HEK293 (cell line): ENCODE results near the gene MRS2.

Source experiments
- CTCF ChIA-PET: fragments of 350-600 bp; formaldehyde crosslinking; extraction: SDS; loops from one replicate; lab custom pipeline; 2021; ENCODE audit warnings: antibody characterized with exemption; lab: Yijun Ruan, JAX
- POLR2A ChIA-PET: fragments of 300-600 bp; formaldehyde crosslinking; extraction: SDS; loops from one replicate; lab custom pipeline; 2020; ENCODE audit warnings: antibody characterized with exemption, inconsistent platforms; lab: Yijun Ruan, JAX
- H3K27ac ChIP-seq: fragments of 200-500 bp; sonication (Bioruptor generic); 2 replicates; pipeline ENCODE4 v1.5.1; 2014; ENCODE audit warnings: low read depth, low read length, control low read depth, inconsistent platforms; ENCODE audit errors: extremely low read depth
- H3K36me3 ChIP-seq, 2 experiments: fragments of 200-500 bp in 1 of 2; sonication (Bioruptor generic) in 1 of 2; 1 replicate in 1 of 2; 2 replicates in 1 of 2; pipeline ENCODE4 v1.5.1; 2014 to 2017; ENCODE audit warnings: inconsistent platforms in 2 of 2, low read length in 2 of 2; ENCODE audit not compliant: control insufficient read depth in 2 of 2, insufficient read depth in 1 of 2
- H3K4me1 ChIP-seq: fragments of 200-500 bp; sonication (Bioruptor generic); 2 replicates; pipeline ENCODE4 v1.5.1; 2014; ENCODE audit warnings: mild to moderate bottlenecking, low read length, inconsistent platforms; ENCODE audit not compliant: control insufficient read depth, insufficient read depth
- H3K4me3 ChIP-seq: 2 replicates; pipeline ENCODE4 v1.5.1; 2011; ENCODE audit warnings: low read depth, mild to moderate bottlenecking, control low read depth, low read length, moderate library complexity
- H3K9me3 ChIP-seq: fragments of 200-500 bp; sonication (Bioruptor generic); 2 replicates; pipeline ENCODE4 v1.5.1; 2014; ENCODE audit warnings: low read depth, low read length, inconsistent platforms; ENCODE audit not compliant: control insufficient read depth, insufficient read depth
- EGR2 ChIP-seq: fragments of 450-650 bp; formaldehyde crosslinking; IDR thresholded peaks from 2 replicates; pipeline ENCODE4 v1.5.1; 2016; ENCODE audit warnings: low read depth, missing biosample characterization, missing genetic modification characterization
- GLIS2 ChIP-seq: fragments of 450-650 bp; formaldehyde crosslinking; IDR thresholded peaks from 2 replicates; pipeline ENCODE4 v1.5.1; 2016; ENCODE audit warnings: missing biosample characterization, missing genetic modification characterization
- KLF16 ChIP-seq: fragments of 450-650 bp; formaldehyde crosslinking; IDR thresholded peaks from 2 replicates; pipeline ENCODE4 v1.5.1; 2017; ENCODE audit warnings: missing biosample characterization, missing genetic modification characterization
- KLF17 ChIP-seq: fragments of 450-650 bp; formaldehyde crosslinking; IDR thresholded peaks from 2 replicates; pipeline ENCODE4 v1.5.1; 2016; ENCODE audit warnings: missing biosample characterization, missing genetic modification characterization
- MEIS1 ChIP-seq: sonication (generic); formaldehyde crosslinking; IDR thresholded peaks from 2 replicates; pipeline ENCODE4 v1.8.1; 2022; ENCODE audit warnings: missing genetic modification reagents, mild to moderate bottlenecking, borderline replicate concordance
- OVOL3 ChIP-seq: fragments of 450-650 bp; formaldehyde crosslinking; IDR thresholded peaks from 2 replicates; pipeline ENCODE4 v1.5.1; 2016; ENCODE audit warnings: missing biosample characterization, missing genetic modification characterization
- SETDB1 ChIP-seq: IDR thresholded peaks from one replicate; pipeline ENCODE4 v1.6.1; 2017; ENCODE audit warnings: mild to moderate bottlenecking, low read length, moderate library complexity, mixed read lengths; ENCODE audit not compliant: insufficient read length
- SP3 ChIP-seq: fragments of 450-650 bp; formaldehyde crosslinking; IDR thresholded peaks from 2 replicates; pipeline ENCODE4 v1.5.1; 2016; ENCODE audit warnings: missing biosample characterization, missing genetic modification characterization
- TRIM28 ChIP-seq: IDR thresholded peaks from 2 replicates; pipeline ENCODE4 v1.6.1; 2011; ENCODE audit warnings: low read length, control low read depth, borderline replicate concordance
- ZBTB1 ChIP-seq: fragments of 450-650 bp; formaldehyde crosslinking; IDR thresholded peaks from 2 replicates; pipeline ENCODE4 v1.5.1; 2016; ENCODE audit warnings: missing biosample characterization, missing genetic modification characterization
- ZBTB17 ChIP-seq: fragments of 450-650 bp; formaldehyde crosslinking; IDR thresholded peaks from 2 replicates; pipeline ENCODE4 v1.5.1; 2016; ENCODE audit warnings: missing biosample characterization, missing genetic modification characterization
- ZEB2 ChIP-seq: fragments of 450-650 bp; formaldehyde crosslinking; IDR thresholded peaks from 2 replicates; pipeline ENCODE4 v1.5.1; 2016; ENCODE audit warnings: missing biosample characterization, missing genetic modification characterization
- ZFHX2 ChIP-seq: fragments of 450-650 bp; formaldehyde crosslinking; conservative IDR thresholded peaks from 2 replicates; pipeline ENCODE4 v1.5.1; 2016; ENCODE audit warnings: missing biosample characterization, missing genetic modification characterization
- ZNF16 ChIP-seq: fragments of 450-650 bp; formaldehyde crosslinking; IDR thresholded peaks from 2 replicates; pipeline ENCODE4 v1.5.1; 2016; ENCODE audit warnings: low read depth, missing biosample characterization, missing genetic modification characterization
- ZNF174 ChIP-seq: fragments of 450-650 bp; formaldehyde crosslinking; IDR thresholded peaks from 2 replicates; pipeline ENCODE4 v1.5.0; 2017; ENCODE audit warnings: missing biosample characterization, mild to moderate bottlenecking, missing genetic modification characterization
- ZNF274 ChIP-seq, 2 experiments: fragments of 200-500 bp in 1 of 2; fragments of 450-650 bp in 1 of 2; sonication (Bioruptor generic) in 1 of 2; formaldehyde crosslinking in 1 of 2; IDR thresholded peaks; 2 replicates each; pipeline versions ENCODE4 v1.5.1 to v1.6.1; 2014 to 2016; ENCODE audit warnings: borderline replicate concordance in 1 of 2, inconsistent platforms in 1 of 2, low read length in 1 of 2, missing biosample characterization in 1 of 2, missing genetic modification characterization in 1 of 2
- ZNF311 ChIP-seq: fragments of 450-650 bp; formaldehyde crosslinking; IDR thresholded peaks from 2 replicates; pipeline ENCODE4 v1.5.1; 2017; ENCODE audit warnings: missing biosample characterization, missing genetic modification characterization, borderline replicate concordance
- ZNF324 ChIP-seq: fragments of 450-650 bp; formaldehyde crosslinking; IDR thresholded peaks from 2 replicates; pipeline ENCODE4 v1.5.1; 2016; ENCODE audit warnings: missing biosample characterization, missing genetic modification characterization
- ZNF416 ChIP-seq: fragments of 450-650 bp; formaldehyde crosslinking; IDR thresholded peaks from 2 replicates; pipeline ENCODE4 v1.5.1; 2016; ENCODE audit warnings: missing biosample characterization, missing genetic modification characterization
- ZNF521 ChIP-seq: fragments of 450-650 bp; formaldehyde crosslinking; IDR thresholded peaks from 2 replicates; pipeline ENCODE4 v1.5.1; 2017; ENCODE audit warnings: missing biosample characterization, mild to moderate bottlenecking, missing genetic modification characterization
- ZNF558 ChIP-seq: fragments of 450-650 bp; formaldehyde crosslinking; IDR thresholded peaks from 2 replicates; pipeline ENCODE4 v1.5.1; 2016; ENCODE audit warnings: missing biosample characterization, missing genetic modification characterization
- ZNF660 ChIP-seq: fragments of 450-650 bp; IDR thresholded peaks from 2 replicates; pipeline ENCODE4 v1.5.1; 2018; ENCODE audit warnings: missing biosample characterization, mild to moderate bottlenecking, missing genetic modification characterization
- ZNF792 ChIP-seq: fragments of 450-650 bp; formaldehyde crosslinking; IDR thresholded peaks from 2 replicates; pipeline ENCODE4 v1.5.1; 2016; ENCODE audit warnings: missing biosample characterization, missing genetic modification characterization
- ZNF830 ChIP-seq: fragments of 450-650 bp; IDR thresholded peaks from 2 replicates; pipeline ENCODE4 v1.5.0; 2018; ENCODE audit warnings: missing biosample characterization, missing genetic modification characterization, low read depth, mild to moderate bottlenecking, moderate library complexity
- ZSCAN16 ChIP-seq: fragments of 450-650 bp; formaldehyde crosslinking; IDR thresholded peaks from 2 replicates; pipeline ENCODE4 v1.5.1; 2016; ENCODE audit warnings: missing biosample characterization, missing genetic modification characterization
- TF ChIP-seq, protein P1 (sequence below): fragments of 450-650 bp; formaldehyde crosslinking; IDR thresholded peaks from 2 replicates; pipeline ENCODE4 v1.5.1; 2017; ENCODE audit warnings: missing biosample characterization, missing genetic modification characterization
- TF ChIP-seq, protein P2 (sequence below): fragments of 450-650 bp; formaldehyde crosslinking; conservative IDR thresholded peaks from 2 replicates; pipeline ENCODE4 v1.5.1; 2016; ENCODE audit warnings: low read depth, missing biosample characterization, missing genetic modification characterization
- TF ChIP-seq, protein P3 (sequence below): fragments of 450-650 bp; formaldehyde crosslinking; IDR thresholded peaks from 2 replicates; pipeline ENCODE4 v1.5.1; 2016; ENCODE audit warnings: missing biosample characterization, missing genetic modification characterization

The MRS2 gene

GRCh38 chr6:24356310-24356973 is 46.3 kb upstream of the MRS2 start:
- peak overlapping the region; percentile 53; the same call in 1 of the 2 replicates for H3K27ac ChIP-seq
- peak overlapping the region; percentile 70 for H3K4me3 ChIP-seq
- CTCF ChIA-PET, result interaction anchor here (0.9 to 2.9 kb wide), 3 partner anchors 33 to 75 kb away, joined by 4 to 25 read pairs (median 12); no protein-coding TSS in a partner anchor
- TF ChIP-seq ZBTB17 (tag by site-specific recombination), result peak; percentile 45; the same call in 1 of the 2 replicates
- no peak for TF ChIP-seq MEIS1 (CRISPR knock-in tag)
- no peak for TF ChIP-seq ZNF174 (tag by site-specific recombination)
- TF ChIP-seq KLF17, result no peak
- TF ChIP-seq TRIM28, result no peak
- TF ChIP-seq SP3 (tag by site-specific recombination), result no peak
- TF ChIP-seq, protein P1, sequence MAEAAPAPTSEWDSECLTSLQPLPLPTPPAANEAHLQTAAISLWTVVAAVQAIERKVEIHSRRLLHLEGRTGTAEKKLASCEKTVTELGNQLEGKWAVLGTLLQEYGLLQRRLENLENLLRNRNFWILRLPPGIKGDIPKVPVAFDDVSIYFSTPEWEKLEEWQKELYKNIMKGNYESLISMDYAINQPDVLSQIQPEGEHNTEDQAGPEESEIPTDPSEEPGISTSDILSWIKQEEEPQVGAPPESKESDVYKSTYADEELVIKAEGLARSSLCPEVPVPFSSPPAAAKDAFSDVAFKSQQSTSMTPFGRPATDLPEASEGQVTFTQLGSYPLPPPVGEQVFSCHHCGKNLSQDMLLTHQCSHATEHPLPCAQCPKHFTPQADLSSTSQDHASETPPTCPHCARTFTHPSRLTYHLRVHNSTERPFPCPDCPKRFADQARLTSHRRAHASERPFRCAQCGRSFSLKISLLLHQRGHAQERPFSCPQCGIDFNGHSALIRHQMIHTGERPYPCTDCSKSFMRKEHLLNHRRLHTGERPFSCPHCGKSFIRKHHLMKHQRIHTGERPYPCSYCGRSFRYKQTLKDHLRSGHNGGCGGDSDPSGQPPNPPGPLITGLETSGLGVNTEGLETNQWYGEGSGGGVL (tag by site-specific recombination), result no peak
- TF ChIP-seq ZNF416, result no peak
- no peak for TF ChIP-seq ZNF792 (tag by site-specific recombination)
- TF ChIP-seq ZNF558 (tag by site-specific recombination), result no peak
- TF ChIP-seq KLF16, result no peak
- TF ChIP-seq GLIS2 (tag by site-specific recombination), result no peak
- TF ChIP-seq ZNF324 (tag by site-specific recombination), result no peak
- no peak for TF ChIP-seq ZSCAN16 (tag by site-specific recombination)
- no peak for TF ChIP-seq ZNF521 (tag by site-specific recombination)
- TF ChIP-seq ZNF274 (IDR thresholded peaks at IDR 0.05; ENCODE audit: low read length), result no peak
- TF ChIP-seq ZNF274 (tag by site-specific recombination; IDR thresholded peaks at IDR 0.05; ENCODE audit: borderline replicate concordance), result no peak
- no peak for TF ChIP-seq EGR2 (tag by site-specific recombination)
- no peak for TF ChIP-seq ZFHX2 (tag by site-specific recombination)
- TF ChIP-seq, protein P2, sequence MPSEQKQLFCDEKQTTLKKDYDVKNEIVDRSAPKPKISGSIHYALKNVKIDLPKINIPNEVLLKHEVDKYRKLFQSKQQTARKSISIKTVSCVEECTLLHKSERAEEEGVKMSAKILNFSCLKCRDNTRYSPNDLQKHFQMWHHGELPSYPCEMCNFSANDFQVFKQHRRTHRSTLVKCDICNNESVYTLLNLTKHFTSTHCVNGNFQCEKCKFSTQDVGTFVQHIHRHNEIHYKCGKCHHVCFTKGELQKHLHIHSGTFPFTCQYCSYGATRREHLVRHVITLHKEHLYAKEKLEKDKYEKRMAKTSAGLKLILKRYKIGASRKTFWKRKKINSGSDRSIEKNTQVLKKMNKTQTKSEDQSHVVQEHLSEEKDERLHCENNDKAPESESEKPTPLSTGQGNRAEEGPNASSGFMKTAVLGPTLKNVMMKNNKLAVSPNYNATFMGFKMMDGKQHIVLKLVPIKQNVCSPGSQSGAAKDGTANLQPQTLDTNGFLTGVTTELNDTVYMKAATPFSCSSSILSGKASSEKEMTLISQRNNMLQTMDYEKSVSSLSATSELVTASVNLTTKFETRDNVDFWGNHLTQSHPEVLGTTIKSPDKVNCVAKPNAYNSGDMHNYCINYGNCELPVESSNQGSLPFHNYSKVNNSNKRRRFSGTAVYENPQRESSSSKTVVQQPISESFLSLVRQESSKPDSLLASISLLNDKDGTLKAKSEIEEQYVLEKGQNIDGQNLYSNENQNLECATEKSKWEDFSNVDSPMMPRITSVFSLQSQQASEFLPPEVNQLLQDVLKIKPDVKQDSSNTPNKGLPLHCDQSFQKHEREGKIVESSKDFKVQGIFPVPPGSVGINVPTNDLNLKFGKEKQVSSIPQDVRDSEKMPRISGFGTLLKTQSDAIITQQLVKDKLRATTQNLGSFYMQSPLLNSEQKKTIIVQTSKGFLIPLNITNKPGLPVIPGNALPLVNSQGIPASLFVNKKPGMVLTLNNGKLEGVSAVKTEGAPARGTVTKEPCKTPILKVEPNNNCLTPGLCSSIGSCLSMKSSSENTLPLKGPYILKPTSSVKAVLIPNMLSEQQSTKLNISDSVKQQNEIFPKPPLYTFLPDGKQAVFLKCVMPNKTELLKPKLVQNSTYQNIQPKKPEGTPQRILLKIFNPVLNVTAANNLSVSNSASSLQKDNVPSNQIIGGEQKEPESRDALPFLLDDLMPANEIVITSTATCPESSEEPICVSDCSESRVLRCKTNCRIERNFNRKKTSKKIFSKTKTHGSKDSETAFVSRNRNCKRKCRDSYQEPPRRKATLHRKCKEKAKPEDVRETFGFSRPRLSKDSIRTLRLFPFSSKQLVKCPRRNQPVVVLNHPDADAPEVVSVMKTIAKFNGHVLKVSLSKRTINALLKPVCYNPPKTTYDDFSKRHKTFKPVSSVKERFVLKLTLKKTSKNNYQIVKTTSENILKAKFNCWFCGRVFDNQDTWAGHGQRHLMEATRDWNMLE (tag by site-specific recombination), result no peak
- no peak for TF ChIP-seq ZNF830
- TF ChIP-seq ZNF16 (tag by site-specific recombination), result no peak
- no peak for TF ChIP-seq ZNF311 (tag by site-specific recombination)
- peak; percentile 16 for TF ChIP-seq SETDB1
- TF ChIP-seq, protein P3, sequence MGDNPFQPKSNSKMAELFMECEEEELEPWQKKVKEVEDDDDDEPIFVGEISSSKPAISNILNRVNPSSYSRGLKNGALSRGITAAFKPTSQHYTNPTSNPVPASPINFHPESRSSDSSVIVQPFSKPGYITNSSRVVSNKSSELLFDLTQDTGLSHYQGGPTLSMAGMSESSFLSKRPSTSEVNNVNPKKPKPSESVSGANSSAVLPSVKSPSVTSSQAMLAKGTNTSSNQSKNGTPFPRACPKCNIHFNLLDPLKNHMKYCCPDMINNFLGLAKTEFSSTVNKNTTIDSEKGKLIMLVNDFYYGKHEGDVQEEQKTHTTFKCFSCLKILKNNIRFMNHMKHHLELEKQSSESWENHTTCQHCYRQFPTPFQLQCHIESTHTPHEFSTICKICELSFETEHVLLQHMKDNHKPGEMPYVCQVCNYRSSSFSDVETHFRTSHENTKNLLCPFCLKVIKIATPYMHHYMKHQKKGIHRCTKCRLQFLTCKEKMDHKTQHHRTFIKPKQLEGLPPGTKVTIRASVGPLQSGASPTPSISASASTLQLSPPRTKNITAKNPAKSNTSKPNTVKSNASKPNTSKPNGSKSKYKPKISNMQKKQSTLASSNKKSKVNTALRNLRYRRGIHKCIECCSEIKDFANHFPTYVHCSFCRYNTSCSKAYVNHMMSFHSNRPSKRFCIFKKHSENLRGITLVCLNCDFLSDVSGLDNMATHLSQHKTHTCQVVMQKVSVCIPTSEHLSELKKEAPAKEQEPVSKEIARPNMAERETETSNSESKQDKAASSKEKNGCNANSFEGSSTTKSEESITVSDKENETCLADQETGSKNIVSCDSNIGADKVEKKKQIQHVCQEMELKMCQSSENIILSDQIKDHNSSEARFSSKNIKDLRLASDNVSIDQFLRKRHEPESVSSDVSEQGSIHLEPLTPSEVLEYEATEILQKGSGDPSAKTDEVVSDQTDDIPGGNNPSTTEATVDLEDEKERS (tag by site-specific recombination), result no peak
- TF ChIP-seq ZNF660 (tag by site-specific recombination), result no peak
- no peak for TF ChIP-seq ZBTB1 (tag by site-specific recombination)
- no peak for TF ChIP-seq OVOL3 (tag by site-specific recombination)
- peak; percentile 34 for TF ChIP-seq ZEB2 (tag by site-specific recombination)

More at GRCh38 chr6:24356310-24356973, 46.3 kb upstream of the MRS2 start:
- POLR2A ChIA-PET, result interaction anchor here (0.7 to 3.0 kb wide), 3 partner anchors 32 to 111 kb away, joined by 3 to 15 read pairs (median 8); partner anchors contain the start of gene MRS2
- Histone ChIP-seq H3K4me1 (peaks cover 10% of the 10 kb centered on the region), H3K9me3 (no peaks in the 10 kb centered on the region), H3K36me3 (no peaks in the 10 kb centered on the region)
